ENCODE results near the gene SLC35F2.
A peak's percentile ranks its signal among the peaks of the same experiment; 100 is the strongest.
"Not testable (repeated sequence)": the region's sequence is repeated elsewhere in the genome, so short reads cannot be mapped to it uniquely, and the experiment has no call there.

SLC35F2 gene

GRCh38 chr11:107858217-107859070 is at the start of gene SLC35F2:
TSS of gene SLC35F2 (minus strand) at chr11:107858787. CDS start at chr11:107858767, 20 bp downstream.
- peaks cover 36% of the 10 kb centered on the region for H3K4me1 Mint-ChIP-seq
- peak within 1 kb of the TSS; percentile 90 for H3K27ac Mint-ChIP-seq (ENCODE audit: low read depth)
- DNase-seq (ENCODE audit: low spot score in 2 of 2) (peak; percentile 41 to 51), ATAC-seq (replicated peaks; ENCODE audit: extremely low read depth, poor library complexity, severe bottlenecking) (peak; percentile 81)
- H3K4me3 Mint-ChIP-seq, result peak within 1 kb of the TSS; percentile 96
- no peaks in the 10 kb centered on the region for H3K9me3 Mint-ChIP-seq
- H3K27me3 Mint-ChIP-seq, result no peaks in the 10 kb centered on the region
- peaks cover 5% of the 10 kb centered on the region for H3K36me3 Mint-ChIP-seq (ENCODE audit: insufficient read depth)

DNA sequence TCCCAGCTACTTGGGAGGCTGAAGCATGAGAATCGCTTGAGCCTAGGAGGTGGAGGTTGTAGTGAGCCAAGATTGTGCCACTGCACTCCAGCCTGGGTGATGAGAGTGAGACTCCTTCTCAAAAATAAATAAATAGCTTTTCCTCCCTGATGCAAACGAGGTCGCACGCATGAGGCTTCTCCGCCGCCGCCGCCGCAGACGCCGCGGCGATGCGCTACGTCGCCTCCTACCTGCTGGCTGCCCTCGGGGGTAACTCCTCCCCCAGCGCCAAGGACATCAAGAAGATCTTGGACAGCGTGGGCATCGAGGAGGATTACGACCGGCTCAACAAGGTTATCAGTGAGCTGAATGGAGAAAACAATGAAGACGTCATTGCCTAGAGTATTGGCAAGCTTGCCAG is 49.6 kb upstream of the SLC35F2 start:
- Mint-ChIP-seq H3K36me3 (ENCODE audit: insufficient read depth) (no peaks in the 10 kb centered on the region), H3K27ac (ENCODE audit: low read depth) (no peak overlapping the region), H3K4me3 (no peak overlapping the region), H3K27me3 (peaks cover 39% of the 10 kb centered on the region), H3K4me1 (no peaks in the 10 kb centered on the region), H3K9me3 (no peaks in the 10 kb centered on the region)
- no peak for DNase-seq (ENCODE audit: low spot score in 2 of 2)
- no peak for ATAC-seq (replicated peaks; ENCODE audit: extremely low read depth, poor library complexity, severe bottlenecking)

- no peaks in the 10 kb centered on the region for H3K4me1 Mint-ChIP-seq
- peaks cover 24% of the 10 kb centered on the region for H3K27me3 Mint-ChIP-seq
- ATAC-seq (replicated peaks; ENCODE audit: extremely low read depth, poor library complexity, severe bottlenecking) (peak; percentile 43), DNase-seq (ENCODE audit: low spot score in 2 of 2) (no peak)
- no peak overlapping the region for H3K27ac Mint-ChIP-seq (ENCODE audit: low read depth)
- no peaks in the 10 kb centered on the region for H3K9me3 Mint-ChIP-seq
- H3K36me3 Mint-ChIP-seq (ENCODE audit: insufficient read depth), result no peaks in the 10 kb centered on the region
- H3K4me3 Mint-ChIP-seq, result no peak overlapping the region
These were observed 39.7 kb upstream of the SLC35F2 start for GRCh38 chr11:107898270-107898669.

- Mint-ChIP-seq H3K27ac (ENCODE audit: low read depth) (no peak overlapping the region), H3K27me3 (peaks cover 19% of the 10 kb centered on the region), H3K9me3 (no peaks in the 10 kb centered on the region), H3K4me3 (no peak overlapping the region), H3K36me3 (ENCODE audit: insufficient read depth) (no peaks in the 10 kb centered on the region), H3K4me1 (no peaks in the 10 kb centered on the region)
- no peak for ATAC-seq (replicated peaks; ENCODE audit: extremely low read depth, poor library complexity, severe bottlenecking)
- DNase-seq (ENCODE audit: low spot score in 2 of 2), result no peak
These were observed 23.7 kb upstream of the SLC35F2 start for GRCh38 chr11:107882095-107882820.

- ATAC-seq (replicated peaks; ENCODE audit: extremely low read depth, poor library complexity, severe bottlenecking); H3K4me3 Mint-ChIP-seq; H3K4me1 Mint-ChIP-seq; H3K36me3 Mint-ChIP-seq (ENCODE audit: insufficient read depth); H3K27ac Mint-ChIP-seq (ENCODE audit: low read depth); H3K9me3 Mint-ChIP-seq; DNase-seq (ENCODE audit: low spot score in 2 of 2): not testable (repeated sequence)
- peaks cover 11% of the 10 kb centered on the region for H3K27me3 Mint-ChIP-seq
These were observed 22.9 kb upstream of the SLC35F2 start for GRCh38 chr11:107881471-107881870.

DNA sequence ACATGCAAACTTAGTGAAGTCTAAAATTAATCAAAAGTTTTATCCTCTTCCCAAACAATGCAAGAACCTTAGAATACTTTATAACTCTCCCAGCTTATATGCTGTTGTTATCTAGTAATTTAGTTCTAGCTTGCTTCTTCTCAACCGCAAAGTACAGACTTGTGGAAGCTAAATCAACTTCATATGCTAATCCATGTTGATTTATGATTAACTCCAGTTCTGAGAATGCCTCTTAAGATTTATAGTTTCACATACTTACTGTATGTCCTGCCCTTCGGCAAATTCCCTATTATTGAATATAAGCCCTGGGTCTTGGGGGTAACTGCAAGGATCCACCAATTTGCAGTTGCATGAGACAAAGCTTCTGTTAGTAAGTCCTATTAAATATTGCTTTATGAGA is 17.6 kb upstream of the SLC35F2 start:
- Mint-ChIP-seq H3K4me3 (no peak overlapping the region), H3K27me3 (peaks cover 7% of the 10 kb centered on the region), H3K9me3 (no peaks in the 10 kb centered on the region), H3K27ac (ENCODE audit: low read depth) (no peak overlapping the region), H3K4me1 (no peaks in the 10 kb centered on the region), H3K36me3 (ENCODE audit: insufficient read depth) (no peaks in the 10 kb centered on the region)
- ATAC-seq (replicated peaks; ENCODE audit: extremely low read depth, poor library complexity, severe bottlenecking) (no peak), DNase-seq (ENCODE audit: low spot score in 2 of 2) (no peak)

DNA sequence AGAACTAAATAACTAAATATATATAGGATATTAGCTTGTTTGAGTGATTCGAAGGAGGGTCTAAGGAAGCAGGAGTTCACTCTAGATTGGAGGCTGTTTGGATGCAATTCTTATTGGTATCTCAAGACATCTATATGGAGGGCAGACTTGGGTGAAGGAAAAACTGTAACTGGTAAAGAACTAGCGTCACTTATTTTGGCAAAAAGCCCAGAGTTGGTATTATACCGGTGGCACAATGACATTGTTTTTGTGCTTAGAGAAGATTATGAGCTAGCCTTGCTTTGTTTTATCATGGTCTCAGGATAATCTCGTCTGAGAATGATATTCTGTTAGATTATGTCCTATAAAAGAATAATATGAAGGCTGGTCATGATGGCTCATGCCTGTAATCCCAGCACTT is 6.0 kb upstream of the SLC35F2 start:
- no peak overlapping the region for H3K4me3 Mint-ChIP-seq
- H3K36me3 Mint-ChIP-seq (ENCODE audit: insufficient read depth), result peaks cover 3% of the 10 kb centered on the region
- H3K27me3 Mint-ChIP-seq, result no peaks in the 10 kb centered on the region
- no peak for ATAC-seq (replicated peaks; ENCODE audit: extremely low read depth, poor library complexity, severe bottlenecking)
- H3K27ac Mint-ChIP-seq (ENCODE audit: low read depth), result no peak overlapping the region
- no peaks in the 10 kb centered on the region for H3K9me3 Mint-ChIP-seq
- no peak for DNase-seq (ENCODE audit: low spot score in 2 of 2)
- H3K4me1 Mint-ChIP-seq, result peaks cover 3% of the 10 kb centered on the region

DNA sequence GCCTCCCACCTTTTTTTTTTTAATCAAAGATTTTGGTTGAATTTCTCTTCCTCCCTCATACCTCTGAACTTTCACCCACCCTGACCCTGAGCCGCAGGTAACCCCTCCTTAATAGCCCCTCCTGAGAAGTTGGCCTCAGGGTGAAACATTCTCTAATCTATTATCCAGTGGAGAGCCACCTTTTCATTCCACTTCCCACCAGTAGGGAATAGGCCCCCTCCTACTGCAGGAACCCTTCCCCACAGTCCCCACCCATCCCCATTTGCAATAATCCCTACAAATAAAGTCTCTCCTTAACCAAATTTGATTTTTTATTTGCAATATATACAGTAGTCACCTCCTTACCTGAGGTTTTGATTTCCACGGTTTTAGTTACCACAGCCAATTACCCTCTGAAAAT is 2.1 kb upstream of the SLC35F2 start:
- H3K27me3 Mint-ChIP-seq, result no peaks in the 10 kb centered on the region
- ATAC-seq (replicated peaks; ENCODE audit: extremely low read depth, poor library complexity, severe bottlenecking), result no peak
- peaks cover 5% of the 10 kb centered on the region for H3K36me3 Mint-ChIP-seq (ENCODE audit: insufficient read depth)
- no peaks in the 10 kb centered on the region for H3K9me3 Mint-ChIP-seq
- H3K4me1 Mint-ChIP-seq, result peaks cover 30% of the 10 kb centered on the region
- no peak overlapping the region for H3K27ac Mint-ChIP-seq (ENCODE audit: low read depth)
- peak overlapping the region; percentile 7 for H3K4me3 Mint-ChIP-seq
- no peak for DNase-seq (ENCODE audit: low spot score in 2 of 2)

DNA sequence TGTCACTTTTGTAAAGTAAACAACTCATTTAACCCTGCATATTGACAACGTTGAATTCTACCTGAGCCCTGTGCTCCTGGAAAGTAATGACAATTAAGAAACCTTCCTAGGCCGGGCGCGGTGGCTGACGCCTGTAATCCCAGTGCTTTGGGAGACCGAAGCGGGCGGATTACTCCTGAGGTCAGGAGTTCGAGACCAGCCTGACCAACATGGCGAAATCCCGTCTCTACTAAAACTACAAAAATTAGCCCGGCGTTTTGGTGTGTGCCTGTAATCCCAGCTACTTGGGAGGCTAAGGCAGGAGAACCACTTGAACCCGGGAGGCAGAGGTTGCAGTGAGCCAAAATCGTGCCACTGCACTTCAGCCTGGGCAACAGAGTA is 1.6 kb upstream of the SLC35F2 start:
- not testable (repeated sequence) for H3K27me3 Mint-ChIP-seq; DNase-seq (ENCODE audit: low spot score in 2 of 2); H3K27ac Mint-ChIP-seq (ENCODE audit: low read depth); ATAC-seq (replicated peaks; ENCODE audit: extremely low read depth, poor library complexity, severe bottlenecking); H3K9me3 Mint-ChIP-seq; H3K4me3 Mint-ChIP-seq; H3K36me3 Mint-ChIP-seq (ENCODE audit: insufficient read depth)
- peaks cover 30% of the 10 kb centered on the region for H3K4me1 Mint-ChIP-seq

DNA sequence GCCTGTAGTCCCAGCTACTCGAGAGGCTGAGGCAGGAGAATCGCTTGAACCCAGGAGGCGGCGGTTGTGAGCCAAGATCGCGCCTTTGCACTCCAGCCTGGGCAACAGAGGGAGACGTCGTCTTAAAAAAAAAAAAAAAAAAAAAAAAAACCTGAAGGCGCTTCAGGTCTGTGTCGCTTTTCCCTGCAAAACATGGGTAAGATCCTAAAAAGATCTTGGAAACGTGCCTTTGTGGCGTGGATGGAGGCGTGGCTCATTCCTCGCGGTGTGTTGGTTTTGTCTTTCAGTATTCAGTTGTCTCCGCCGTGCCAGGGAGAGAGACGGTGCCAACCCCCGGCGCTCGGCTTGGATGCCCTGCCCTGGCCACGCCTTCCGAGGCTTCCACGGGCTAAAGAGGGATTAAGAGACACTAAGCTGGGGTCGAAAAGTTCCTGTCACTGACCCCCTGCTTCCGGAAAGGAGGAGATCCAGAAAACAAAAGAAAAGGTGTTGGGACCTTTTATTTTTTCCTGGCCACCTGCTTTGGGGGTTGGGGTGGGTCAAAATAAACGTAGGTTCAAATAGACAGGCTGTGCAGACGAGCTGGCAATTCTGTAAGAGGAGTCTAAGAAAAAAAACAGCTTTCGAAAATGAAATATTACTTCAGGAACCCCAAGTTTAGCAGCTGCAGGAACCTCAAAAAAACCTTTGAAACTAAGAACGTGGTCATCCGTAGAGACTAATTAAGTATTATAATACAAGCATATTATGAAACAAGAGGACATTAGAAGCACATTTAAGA is 1.1 kb upstream of the SLC35F2 start:
- H3K36me3 Mint-ChIP-seq (ENCODE audit: insufficient read depth), result peaks cover 8% of the 10 kb centered on the region
- ATAC-seq (replicated peaks; ENCODE audit: extremely low read depth, poor library complexity, severe bottlenecking), result no peak
- peak overlapping the region; percentile 90 for H3K27ac Mint-ChIP-seq (ENCODE audit: low read depth)
- DNase-seq (ENCODE audit: low spot score in 2 of 2), result no peak
- no peaks in the 10 kb centered on the region for H3K9me3 Mint-ChIP-seq
- H3K27me3 Mint-ChIP-seq, result no peaks in the 10 kb centered on the region
- H3K4me3 Mint-ChIP-seq, result peak overlapping the region; percentile 96
- peaks cover 34% of the 10 kb centered on the region for H3K4me1 Mint-ChIP-seq

GRCh38 chr11:107857550-107858216 is 904 bp downstream of the SLC35F2 start:
- DNase-seq (ENCODE audit: low spot score in 2 of 2), result no peak
- Mint-ChIP-seq H3K4me1 (peaks cover 42% of the 10 kb centered on the region), H3K9me3 (no peaks in the 10 kb centered on the region), H3K27ac (ENCODE audit: low read depth) (peak overlapping the region; percentile 90), H3K36me3 (ENCODE audit: insufficient read depth) (peaks cover 5% of the 10 kb centered on the region), H3K27me3 (no peaks in the 10 kb centered on the region), H3K4me3 (peak overlapping the region; percentile 96)
- no peak for ATAC-seq (replicated peaks; ENCODE audit: extremely low read depth, poor library complexity, severe bottlenecking)

- peak overlapping the region; percentile 90 for H3K27ac Mint-ChIP-seq (ENCODE audit: low read depth)
- peak overlapping the region; percentile 96 for H3K4me3 Mint-ChIP-seq
These were observed 1.5 kb downstream of the SLC35F2 start for GRCh38 chr11:107856981-107857517.

More at GRCh38 chr11:107856981-107857517, 1.5 kb downstream of the SLC35F2 start:
- ATAC-seq (replicated peaks; ENCODE audit: extremely low read depth, poor library complexity, severe bottlenecking), result no peak
- Mint-ChIP-seq H3K27me3 (no peaks in the 10 kb centered on the region), H3K36me3 (ENCODE audit: insufficient read depth) (peaks cover 5% of the 10 kb centered on the region), H3K9me3 (no peaks in the 10 kb centered on the region), H3K4me1 (peaks cover 42% of the 10 kb centered on the region)
- DNase-seq (ENCODE audit: low spot score in 2 of 2), result no peak
